HG03280 (cell line): ENCODE measurements around the gene ELAVL3.
"Not testable (repeated sequence)": the region's sequence is repeated elsewhere in the genome, so short reads cannot be mapped to it uniquely, and the experiment has no call there.

Source experiments
- ATAC-seq: cut with Tn5 transposase; IDR thresholded peaks from one replicate; pipeline ENCODE4 v1.9.1; 2021; ENCODE audit warnings: mild to moderate bottlenecking, moderate library complexity; ENCODE audit not compliant: unreplicated experiment

The ELAVL3 gene

DNA sequence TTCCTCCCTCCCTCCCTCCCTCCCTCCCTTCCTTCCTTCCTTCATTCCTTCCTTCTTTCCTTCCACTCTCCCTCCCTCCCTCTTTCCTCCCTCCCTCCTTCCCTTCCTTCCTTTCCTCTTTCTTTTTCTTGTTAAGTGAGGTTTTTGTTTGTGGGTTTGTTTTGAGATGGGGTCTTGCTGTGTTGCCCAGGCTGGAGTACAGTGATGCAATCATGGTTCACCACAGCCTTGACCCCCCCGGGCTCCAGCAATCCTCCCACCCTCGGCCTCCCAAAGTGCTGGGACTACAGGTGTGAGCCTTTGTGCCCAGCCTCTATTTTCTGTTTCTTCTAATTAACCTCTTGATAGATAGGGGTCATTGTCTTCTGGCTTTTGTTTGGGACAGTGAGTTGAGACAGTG lies 19.4 kb downstream of the ELAVL3 start:
- no peak for ATAC-seq

DNA sequence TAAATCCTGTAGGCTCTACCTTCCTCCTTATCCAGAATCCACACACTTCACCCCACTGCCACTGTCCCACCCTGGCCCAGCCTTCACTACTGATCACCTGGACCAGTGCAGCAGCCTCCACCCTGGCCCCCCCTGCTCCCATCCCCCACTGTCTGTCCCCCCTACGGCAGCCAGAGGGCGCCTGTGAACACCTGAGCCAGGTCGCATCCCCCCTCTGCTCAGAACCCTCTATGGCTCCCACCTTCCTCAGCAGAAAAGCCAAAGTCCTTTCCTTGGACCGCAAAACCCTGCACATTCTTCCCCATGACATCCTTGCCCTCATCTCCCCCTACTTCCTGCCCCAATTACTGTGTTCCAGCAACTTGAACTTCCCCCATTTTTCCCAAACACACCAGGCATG lies 20.6 kb downstream of the ELAVL3 start:
- ATAC-seq: no peak

DNA sequence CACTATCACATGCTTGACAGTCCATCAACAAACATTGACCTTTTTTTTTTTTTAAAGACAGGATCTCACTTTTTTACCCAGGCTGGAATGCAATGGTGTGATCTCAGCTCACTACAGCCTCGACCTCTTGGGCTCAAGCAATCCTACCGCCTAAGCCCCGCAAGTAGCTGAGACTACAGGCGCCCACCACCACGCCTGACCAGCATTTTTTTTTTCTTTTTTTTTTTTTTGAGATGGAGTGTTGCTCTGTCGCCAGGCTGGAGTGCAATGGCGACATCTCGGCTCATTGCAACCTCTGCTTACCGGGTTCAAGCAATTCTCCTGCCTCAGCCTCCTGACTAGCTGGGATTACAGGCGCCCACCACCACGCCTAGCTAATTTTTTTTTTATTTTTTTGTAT lies 21.9 kb downstream of the ELAVL3 start:
- not testable (repeated sequence) for ATAC-seq

DNA sequence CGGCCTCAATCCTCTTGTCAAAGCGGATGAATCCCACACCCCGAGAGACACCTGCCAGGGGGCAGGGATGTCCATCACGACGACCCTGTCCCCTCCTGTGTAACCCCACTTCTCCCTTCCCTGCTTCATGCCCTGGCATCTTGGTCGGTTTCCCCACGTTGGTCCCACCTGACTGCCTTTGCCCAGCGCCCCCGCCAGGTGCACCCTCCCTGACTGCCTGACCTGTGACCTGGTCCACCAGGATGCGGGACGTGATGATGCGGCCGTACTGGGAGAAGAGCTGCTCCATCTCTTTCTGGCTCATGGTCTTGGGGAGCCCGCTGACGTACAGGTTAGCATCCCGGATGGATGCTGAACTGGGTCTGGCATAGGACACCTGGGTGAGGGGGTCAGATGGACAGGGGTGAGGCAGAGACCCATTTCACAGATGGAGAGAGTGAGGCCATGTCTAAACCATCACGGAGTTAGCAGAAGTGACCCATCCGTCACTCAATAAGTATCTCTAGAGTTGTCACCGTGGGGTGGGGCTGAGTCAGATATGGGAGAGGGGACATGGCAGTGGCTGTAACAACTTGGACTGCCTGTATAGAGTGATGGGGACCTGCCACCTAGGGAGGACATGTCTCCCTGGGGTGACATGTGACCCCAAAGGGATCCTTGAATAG lies 22.5 kb downstream of the ELAVL3 start:
- no peak for ATAC-seq

DNA sequence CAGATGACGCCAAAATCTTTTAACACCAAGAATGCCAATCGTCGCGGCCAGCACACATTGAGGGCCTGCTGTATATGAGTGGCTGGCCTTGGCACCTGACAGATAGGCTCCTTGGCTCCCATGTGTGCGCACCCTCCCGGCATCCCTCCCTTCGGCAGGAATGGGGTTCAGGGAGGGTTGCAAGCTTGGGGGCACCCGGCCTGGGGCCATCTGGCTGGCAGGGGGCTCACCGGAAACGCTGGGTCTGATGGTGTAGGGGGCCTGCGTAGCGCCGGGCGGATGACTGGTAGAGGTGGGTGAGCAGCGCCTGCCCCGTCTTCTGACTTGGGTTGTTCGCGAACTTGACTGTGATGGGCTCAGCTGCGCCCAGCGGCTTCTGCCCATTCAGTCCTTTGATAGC lies 23.0 kb downstream of the ELAVL3 start:
- no peak for ATAC-seq

DNA sequence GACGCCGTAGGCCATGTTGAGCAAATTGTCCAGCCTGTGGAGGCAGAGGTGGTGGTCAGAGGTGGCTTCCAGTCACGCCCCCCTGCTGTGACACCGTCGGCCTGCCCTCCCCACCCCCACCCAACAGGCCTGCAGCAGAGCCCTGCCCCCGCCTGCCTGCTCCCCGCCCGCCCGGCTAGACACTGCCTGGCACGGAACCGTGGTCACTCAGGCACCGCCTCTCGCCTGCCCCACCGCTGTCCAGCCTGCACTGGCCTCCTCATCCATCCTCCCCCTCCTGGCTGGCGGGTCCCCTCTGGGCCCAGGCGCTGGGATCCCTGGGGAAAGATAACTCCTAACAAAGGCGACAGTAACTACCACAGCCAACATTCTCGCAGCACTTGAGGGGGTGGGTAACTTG lies 23.7 kb downstream of the ELAVL3 start:
- no peak for ATAC-seq

DNA sequence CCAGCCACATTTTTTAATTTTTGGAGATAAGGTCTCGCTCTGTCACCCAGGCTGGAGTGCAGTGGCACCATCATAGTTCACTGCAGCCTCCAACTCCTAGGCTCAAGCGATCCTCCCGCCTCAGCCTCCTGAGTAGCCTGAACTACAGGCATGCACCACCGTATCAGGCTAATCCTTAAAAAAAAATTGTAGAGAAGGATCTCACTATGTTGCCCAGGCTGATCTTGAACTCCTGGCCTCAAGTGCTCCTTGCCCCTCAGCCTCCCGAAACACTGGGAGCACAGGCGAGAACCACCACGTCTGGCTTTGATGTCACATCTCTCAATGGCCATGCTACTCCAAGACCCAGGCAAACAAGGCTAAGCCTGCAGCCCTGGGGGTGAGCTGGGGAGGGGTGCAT lies 24.2 kb downstream of the ELAVL3 start:
- no peak for ATAC-seq

DNA sequence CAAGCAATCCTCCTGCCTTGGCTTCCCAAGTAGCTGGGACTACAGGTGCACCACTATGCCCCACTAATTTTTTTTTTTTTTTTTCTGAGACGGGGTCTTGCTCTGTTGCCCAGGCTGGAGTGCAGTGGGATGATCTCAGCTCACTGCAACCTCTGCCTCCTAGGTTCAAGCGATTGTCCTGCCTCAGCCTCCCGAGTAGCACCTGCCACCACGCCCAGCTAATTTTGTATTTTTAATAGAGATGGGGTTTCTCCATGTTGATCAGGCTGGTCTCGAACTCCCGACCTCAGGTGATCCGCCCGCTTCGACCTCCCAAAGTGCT lies 25.7 kb downstream of the ELAVL3 start:
- not testable (repeated sequence) for ATAC-seq

DNA sequence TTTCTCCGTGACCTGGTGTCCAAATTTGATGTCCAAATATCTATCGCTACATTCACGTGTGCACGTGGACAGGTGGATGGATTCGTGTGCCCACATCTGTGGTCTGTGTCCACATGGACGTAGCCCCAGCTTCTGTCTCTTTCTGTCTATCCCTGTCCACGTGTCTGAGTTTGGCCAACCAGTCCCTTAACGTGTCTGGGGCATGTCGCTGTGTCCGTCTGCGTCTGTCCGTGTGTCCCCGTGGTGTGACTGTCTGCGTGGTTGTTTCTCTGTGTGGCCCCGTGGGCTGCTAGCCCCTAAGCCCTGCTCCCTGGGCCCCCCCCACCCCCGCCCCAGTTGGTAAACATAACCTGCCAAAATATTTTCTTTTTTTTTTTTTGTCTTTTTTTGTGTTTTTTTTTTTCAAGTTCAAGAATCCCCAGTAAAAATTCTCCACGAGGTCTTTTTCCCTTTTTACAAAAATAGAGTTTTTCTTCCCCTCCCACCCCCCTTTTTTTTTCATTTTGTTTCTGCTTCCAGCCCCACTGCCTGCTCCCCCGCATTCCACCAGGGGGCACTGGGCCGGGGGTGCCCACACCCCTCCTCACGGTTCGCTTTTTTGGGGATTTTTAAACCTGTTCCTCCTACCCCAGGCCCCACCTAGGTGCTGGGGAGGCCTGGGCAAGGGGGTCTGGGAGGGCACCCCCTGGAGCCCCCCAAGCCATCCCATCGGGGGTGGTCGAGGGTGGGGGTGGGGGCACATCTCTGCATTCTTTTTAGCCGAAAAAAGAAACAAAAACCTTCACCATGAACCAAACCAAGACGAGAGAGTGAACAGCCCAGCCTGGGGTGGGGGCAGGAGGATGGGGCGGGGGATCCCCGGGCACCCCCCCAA lies 27.1 kb downstream of the ELAVL3 start:
- ATAC-seq: no peak

DNA sequence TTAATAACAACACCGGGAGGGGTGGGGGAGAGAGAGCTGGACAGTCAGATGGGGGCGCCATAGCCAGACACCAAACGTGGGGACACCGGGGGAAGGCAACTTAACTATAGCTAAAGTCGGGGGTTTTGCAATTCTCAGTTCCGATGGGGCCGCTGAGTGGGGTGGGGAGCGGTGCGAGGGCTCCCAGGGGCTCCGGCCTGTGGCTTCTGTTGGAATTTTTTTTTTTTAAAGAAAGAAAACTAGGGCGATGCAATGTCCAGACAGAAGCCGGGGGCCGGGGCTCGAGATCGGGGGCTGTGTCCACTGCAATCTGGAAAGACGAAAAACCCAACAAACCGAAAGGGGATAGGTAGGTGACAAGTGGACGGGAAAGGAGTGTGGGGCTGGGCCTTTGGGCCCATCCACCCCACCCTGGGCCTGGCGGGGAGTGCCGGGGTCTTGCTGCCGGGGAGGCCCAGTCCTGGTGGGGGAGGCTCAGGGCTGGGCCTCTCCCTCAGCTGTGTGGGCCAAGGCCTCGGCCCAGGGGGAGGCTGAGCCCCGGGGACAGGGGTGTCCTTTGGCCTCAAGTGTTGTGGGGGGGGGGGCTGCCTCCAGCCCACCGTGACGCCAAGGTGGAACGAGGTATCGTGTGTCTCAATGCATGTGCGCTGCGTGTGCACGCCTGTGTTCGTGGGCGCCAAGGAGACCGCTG lies 28.1 kb downstream of the ELAVL3 start:
- ATAC-seq: no peak

DNA sequence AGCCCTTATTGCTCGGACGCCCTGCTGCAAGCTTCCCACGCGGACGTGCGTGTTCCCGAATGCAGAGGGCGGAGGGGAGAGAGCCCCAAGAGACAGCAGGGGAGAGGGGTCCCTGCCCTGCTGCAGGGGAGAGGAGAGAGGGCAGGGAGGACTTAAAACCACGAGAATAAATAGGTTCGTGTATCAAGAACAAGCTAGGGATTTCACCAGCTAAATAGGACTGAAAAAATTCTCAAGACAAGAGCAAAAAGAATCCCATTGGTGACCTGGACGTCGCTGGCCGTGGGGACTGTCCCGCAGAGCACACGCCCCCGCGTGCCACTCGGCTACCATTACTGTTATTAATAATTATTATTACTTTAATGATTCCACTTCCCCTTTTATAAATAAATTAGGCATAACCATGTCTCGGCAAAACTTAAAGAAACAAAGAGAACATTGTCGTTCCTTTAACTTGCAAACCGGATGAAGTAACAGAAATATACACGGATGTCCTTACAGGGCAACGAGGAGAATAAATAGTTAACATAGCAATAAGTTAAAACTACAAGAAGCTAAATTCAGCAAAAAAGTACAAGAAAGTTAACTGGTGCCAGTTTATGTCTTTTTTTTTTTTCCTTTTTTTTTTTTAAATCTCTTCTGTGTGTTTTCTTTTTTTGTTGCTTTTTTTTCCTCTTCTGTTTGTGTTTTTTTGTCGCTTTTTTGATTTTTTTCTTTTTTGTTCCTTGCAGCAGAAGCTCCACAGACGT lies 28.8 kb downstream of the ELAVL3 start:
- ATAC-seq: no peak

DNA sequence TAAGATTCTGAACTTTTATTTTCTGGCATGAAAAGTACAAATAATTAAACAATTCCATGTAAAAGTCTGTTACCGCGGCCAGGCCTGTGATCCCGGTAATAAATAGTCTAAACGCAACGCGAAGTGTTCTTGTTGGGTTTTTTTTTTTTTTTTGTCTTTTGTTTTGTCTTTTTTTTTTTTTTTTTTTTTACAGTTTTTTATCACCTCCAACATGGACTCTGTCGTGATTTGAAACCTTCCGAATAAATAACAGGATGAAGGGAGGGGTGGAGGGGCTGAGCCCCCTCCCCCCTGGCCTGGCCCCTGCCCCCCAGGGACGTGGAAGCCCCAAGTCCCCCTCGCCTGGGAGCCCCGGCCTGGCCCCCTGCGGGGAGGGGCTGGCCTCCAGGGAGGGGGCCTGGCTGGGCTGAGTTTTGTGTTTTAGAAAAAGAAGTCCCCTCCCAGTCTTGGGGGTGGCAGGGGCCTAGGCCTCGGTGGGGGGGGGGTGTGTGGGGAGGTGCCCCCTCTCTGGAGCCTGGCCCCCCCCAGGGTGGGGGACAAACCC lies 29.4 kb downstream of the ELAVL3 start:
- ATAC-seq: no peak

DNA sequence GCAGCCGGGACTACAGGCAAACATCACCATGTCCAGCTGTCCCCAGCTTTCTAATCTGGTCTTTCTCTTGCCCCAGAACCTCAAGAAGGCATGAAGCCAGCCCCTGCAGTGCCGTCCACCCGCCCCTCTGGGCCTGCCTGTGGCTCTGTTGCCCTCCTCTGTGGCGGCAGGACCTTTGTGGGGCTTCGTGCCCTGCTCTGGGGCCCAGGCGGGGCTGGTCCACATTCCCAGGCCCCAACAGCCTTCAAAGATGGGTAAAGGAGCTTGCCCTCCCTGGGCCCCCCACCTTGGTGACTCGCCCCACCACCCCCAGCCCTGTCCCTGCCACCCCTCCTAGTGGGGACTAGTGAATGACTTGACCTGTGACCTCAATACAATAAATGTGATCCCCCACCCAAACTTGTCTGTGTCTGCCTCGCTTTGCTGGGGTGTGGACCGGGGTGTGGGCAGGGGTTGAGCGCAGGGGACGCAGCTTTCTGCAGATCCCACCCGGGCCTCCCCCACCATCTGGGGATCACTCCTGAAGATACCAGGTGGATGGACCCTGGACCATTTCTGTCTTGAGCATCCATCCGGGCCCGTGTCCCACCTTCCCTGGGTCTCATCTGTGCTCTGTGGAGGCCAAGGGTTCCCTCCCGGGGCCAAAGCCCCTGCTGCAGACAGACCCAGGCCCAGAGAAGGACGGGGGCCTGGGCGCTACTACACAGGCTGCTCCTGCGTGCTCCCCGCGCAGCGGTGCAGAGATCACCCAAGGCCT lies 30.1 kb downstream of the ELAVL3 start:
- no peak for ATAC-seq

DNA sequence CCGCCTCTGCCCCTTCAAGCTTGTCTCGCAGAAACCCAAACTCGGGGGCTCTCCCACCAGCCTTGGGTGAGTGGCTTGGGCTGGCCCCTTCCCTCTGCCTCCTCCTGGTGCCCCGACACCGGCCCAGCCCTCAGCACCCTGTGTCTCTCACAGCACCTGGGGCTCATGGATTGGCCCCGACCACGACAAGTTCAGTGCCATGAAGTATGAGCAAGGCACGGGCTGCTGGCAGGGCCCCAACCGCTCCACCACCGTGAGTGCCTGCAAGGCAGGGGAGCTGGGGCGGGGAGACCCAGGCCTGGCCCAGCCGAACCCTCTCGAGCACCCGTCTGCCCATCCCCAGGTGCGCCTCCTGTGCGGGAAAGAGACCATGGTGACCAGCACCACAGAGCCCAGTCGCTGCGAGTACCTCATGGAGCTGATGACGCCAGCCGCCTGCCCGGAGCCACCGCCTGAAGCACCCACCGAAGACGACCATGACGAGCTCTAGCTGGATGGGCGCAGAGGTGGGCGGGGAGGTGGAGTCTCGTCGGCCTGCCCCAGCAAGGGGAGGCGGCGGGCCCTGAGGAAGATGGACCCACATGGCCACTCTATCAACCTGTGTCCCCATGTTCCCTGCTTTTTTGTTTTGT lies 31.8 kb downstream of the ELAVL3 start:
- ATAC-seq: no peak

DNA sequence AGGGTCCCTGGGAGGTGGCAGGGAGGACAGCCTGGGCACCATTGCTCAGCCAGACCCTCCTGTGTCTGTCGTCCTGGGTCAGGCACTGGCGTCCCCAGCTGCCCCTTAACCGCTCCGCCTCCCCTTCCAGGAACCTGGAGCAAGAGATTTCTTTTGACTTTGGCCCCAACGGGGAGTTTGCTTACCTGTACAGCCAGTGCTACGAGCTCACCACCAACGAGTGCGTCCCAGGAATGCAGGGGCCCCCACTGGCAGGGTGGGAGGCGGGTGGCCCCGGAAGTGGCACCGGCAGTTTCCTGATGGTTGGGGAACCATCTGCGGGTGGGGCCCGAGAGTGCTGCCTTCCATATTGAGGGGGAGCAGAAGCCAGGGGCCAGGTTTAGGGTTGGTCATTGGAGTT lies 32.4 kb downstream of the ELAVL3 start:
- ATAC-seq: no peak

DNA sequence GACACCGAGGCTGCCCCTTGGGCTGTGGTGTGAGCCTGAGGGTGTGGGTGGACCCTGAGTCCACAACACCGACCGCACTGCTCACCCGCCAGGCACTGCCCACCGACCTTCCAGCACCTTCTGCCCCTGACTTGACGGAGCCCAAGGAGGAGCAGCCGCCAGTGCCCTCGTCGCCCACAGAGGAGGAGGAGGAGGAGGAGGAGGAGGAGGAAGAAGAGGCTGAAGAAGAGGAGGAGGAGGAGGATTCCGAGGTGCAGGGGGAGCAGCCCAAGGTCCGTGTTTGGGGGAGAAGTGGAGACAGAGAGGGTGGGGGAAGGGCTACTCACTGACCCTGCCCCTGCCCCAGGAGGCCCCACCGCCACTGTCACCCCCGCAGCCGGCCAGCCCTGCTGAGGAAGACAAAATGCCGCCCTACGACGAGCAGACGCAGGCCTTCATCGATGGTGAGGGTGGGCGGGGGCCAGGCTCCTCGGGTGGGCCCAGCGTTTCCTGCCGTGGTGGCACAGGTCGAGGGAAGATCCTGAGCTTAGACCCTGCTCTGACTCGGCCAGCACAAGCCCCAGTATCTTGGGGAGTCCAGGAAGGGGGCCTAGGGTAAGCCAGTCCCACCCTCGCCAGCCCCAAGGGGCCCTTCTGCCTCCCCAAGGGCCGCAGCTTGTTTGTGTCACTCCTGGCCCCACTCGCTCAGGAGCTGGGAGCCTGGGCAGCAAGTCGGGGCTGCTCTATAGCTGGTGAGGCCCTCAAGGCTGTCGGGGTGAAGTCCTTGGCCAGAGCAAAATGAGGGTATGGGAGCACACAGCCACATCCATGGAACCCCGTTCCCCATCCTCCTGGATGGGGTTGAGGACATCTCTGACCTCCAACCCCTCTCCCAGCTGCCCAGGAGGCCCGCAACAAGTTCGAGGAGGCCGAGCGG lies 33.2 kb downstream of the ELAVL3 start:
- ATAC-seq: no peak

DNA sequence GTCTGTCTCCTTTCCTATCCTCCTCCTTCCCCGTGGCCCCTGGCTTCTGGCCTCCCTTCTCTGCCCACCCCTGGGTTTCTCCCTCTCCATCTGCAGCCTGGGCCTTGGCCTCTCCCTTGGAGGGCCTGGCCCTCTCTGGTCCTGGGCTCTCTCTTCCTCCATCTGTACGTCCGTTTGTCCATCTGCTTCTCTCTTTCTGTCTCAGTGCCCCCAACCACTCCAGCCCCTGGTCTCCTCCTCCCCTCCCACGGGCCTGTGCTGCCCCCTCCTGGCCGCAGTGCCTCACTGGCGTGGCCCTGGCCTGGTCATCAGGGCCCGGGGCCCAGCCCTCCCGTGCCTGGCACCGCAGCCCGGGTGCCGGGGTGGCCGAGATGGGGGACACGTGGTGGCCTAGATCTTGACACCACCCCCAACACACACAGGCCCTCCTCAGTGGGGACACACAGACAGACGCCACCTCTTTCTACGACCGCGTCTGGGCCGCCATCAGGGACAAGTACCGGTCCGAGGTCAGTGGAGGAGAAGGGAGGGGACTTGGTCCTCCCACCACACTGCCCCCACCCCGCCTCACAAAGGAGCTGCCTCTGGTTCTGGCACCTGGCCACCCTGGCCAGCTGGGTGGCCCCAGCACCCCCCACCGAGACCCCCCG lies 34.1 kb downstream of the ELAVL3 start:
- no peak for ATAC-seq

DNA sequence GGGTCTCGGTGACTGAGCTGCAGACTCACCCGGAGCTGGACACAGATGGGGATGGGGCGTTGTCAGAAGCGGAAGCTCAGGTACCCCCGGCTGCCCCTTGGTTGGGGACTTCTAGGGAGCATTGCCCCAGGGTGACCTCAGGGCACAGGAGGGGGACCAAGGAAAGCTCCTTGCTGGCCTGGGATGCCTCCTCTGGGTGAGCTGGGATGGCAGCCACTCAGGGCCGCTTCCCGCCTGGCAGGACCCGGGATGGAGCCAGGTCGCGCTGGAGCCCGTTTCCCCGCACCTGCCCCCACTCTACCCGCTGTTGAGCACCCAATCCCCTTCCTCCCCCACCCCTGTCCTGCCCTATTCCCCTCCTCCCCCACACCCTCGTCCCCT lies 34.6 kb downstream of the ELAVL3 start:
- no peak for ATAC-seq
